Measurements from ENCODE around the gene RARRES1.
"Not testable (repeated sequence)": the region's sequence is repeated elsewhere in the genome, so short reads cannot be mapped to it uniquely, and the experiment has no call there.

DNA sequence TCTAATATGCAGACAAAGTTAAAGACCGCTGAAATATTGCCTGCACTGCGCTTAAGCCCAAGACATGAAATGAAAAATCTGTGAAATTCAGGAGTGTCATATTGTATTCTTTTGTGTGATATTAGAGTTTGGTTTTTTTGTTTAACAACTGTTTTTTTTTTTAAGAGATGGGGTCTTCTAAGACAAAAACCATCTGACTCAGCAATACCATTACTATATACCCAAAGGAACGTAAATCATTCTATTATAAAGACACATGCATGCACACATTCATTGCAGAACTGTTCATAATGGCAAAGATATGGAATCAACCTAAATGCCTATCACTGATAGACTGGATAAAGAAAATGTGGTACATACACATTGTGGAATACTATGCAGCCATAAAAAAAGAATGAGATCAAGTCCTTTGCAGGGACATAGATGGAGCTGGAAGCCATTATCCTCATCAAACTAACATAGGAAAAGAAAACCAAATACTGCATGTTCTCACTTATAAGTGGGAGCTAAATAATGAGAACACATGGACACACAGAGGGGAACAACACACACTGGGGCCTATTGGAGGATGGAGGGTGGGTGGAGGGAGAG is 38.3 kb downstream of the RARRES1 start:
- TF ChIP-seq, protein P1, sequence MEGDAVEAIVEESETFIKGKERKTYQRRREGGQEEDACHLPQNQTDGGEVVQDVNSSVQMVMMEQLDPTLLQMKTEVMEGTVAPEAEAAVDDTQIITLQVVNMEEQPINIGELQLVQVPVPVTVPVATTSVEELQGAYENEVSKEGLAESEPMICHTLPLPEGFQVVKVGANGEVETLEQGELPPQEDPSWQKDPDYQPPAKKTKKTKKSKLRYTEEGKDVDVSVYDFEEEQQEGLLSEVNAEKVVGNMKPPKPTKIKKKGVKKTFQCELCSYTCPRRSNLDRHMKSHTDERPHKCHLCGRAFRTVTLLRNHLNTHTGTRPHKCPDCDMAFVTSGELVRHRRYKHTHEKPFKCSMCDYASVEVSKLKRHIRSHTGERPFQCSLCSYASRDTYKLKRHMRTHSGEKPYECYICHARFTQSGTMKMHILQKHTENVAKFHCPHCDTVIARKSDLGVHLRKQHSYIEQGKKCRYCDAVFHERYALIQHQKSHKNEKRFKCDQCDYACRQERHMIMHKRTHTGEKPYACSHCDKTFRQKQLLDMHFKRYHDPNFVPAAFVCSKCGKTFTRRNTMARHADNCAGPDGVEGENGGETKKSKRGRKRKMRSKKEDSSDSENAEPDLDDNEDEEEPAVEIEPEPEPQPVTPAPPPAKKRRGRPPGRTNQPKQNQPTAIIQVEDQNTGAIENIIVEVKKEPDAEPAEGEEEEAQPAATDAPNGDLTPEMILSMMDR (conservative IDR thresholded peaks at IDR 0.05; ENCODE audit: low read length): not testable (repeated sequence)
- TF ChIP-seq EZH2phosphoT487 (IDR thresholded peaks at IDR 0.05; ENCODE audit: borderline replicate concordance, low read depth, low read length): not testable (repeated sequence)
